Hypothalamus (tissue), 51 donors: ENCODE results near the gene EEF2.

ENCODE experiments used
- DNase-seq, 51 donors: peaks; one replicate each; lab custom pipeline; 2025; lab: John Stamatoyannopoulos, UW

EEF2 gene

DNA sequence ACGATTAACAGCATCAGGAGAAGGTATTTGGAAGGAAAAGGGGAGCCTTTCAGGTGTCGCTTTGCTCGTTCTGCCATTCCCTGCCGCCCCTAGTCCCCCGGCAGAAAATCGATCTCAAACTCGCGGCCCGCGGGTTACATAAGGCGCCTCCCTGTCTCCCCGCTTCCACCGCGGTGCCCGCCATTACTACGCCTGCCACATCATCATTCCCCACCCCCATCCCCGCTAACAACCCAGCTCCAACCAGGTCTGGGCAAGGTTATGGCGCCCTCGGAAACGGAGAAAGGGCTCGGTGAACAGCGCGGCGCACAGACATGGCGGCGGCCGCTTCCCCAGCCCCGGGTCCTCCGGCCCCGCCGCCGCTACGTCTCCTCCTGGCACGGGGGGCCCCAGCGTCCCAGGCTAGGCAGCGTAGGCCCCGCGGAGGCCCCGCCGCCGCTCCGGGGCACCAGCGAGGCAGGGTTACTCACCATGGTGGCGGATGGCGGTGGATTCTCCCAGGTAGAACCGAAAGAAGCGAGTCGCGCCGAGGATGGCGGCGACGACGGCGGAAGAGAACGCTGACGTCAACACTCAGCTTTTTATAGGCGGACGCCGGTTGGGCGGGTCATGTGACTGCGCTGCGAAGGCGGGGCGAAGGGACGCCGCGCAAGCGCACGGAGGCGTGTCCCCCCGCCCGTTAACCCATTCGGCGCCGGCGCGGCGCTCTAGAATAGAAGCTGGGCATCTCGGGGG, at the start of gene EEF2:
Gene EEF2 (minus strand): TSS at position 556 of the 735 bp plus-strand sequence. CDS start 83 bp downstream, at position 473.
- DNase-seq = peak; percentile 46 to 93 (median 81)

- peak in 45 of 51 donors; percentile 14 to 92 (median 76) for DNase-seq
Measured at GRCh38 chr19:4034048-4035017, 49.1 kb upstream of the EEF2 start.

DNA sequence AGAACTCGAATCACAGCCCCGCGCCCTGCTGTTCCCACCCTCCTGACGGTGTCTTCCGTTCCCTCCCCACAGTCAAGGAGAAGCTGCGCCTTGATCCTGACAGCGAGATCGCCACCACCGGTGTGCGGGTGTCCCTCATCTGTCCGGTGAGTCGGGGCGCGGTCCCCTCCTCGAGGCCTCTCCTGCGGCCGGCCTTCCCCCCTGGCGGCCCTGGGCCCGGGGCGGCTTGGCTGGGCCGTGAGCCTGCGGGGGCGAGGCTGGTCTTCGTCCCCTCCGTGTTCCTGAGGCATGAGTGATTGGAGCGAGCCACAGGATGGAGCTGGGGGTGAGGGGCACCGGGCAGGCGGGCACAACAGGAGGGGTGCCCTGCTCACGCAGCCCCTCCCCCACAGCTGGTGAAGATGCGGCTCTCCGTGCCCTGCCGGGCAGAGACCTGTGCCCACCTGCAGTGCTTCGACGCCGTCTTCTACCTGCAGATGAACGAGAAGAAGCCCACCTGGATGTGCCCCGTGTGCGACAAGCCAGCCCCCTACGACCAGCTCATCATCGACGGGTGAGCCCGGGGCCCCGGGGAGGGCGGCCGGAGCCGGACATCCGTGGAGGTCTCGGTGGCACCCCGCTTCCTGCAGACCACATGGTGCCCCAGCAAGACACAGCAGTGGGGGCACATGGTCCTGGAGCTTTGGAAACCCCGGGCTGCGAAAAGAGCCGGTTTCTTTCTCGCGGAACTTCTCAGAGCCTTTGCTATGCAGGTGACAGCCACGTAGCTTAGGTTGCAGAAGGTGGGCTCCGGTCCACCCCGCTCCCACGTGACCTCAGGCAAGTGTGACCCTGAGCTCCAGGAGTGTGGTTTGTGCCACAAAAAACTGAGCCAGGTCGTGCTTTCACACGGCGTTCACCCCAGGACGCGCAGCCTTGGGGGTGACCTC, 48.0 kb upstream of the EEF2 start:
- no peak for DNase-seq

- peak in 1 of 51 donors; percentile 14 for DNase-seq
Measured at GRCh38 chr19:4032436-4032835, 47.2 kb upstream of the EEF2 start.

DNA sequence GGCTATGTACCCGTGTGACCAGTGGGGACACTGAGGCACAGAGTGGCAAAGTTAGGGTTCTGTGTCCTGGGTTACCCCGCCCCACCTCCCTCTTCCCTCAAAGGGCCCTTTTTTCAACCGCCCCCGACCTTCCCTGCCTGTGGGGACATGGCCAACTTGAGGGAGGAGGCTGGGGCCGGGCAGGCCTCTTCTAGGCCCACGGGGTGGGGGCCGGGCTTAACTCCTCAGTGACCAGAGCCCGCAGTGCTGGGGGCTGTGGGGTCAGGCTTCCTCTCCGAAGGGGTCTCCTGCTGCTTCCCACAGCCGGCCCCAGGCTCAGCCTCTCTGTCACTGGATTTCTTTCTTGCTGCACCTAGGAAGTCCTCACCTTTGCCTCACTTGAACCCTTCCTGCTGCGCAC, 46.2 kb upstream of the EEF2 start:
- no peak for DNase-seq

GRCh38 chr19:4030981-4031380, 45.7 kb upstream of the EEF2 start:
- no peak for DNase-seq

- DNase-seq = no peak
Measured at GRCh38 chr19:4030552-4030951, 45.3 kb upstream of the EEF2 start.

DNA sequence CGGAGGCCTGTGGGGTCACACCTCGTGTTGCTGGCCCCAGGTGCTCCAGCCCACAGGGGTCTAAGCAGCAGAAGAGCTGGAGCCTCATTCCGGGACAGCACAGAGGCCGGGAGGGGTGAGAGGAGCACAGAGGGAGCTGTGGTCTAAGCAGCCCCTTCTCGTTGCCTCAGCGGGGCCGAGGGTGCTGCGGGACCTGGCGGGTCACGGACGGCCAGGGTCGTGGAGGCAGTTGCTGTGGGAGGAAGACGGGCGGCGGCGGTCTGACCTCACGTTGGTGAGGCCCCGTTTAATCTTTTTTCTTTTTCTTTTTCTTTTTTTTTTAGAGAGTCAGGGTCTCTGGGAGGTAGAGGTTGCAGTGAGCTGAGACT, 44.0 kb upstream of the EEF2 start:
- no peak for DNase-seq

DNA sequence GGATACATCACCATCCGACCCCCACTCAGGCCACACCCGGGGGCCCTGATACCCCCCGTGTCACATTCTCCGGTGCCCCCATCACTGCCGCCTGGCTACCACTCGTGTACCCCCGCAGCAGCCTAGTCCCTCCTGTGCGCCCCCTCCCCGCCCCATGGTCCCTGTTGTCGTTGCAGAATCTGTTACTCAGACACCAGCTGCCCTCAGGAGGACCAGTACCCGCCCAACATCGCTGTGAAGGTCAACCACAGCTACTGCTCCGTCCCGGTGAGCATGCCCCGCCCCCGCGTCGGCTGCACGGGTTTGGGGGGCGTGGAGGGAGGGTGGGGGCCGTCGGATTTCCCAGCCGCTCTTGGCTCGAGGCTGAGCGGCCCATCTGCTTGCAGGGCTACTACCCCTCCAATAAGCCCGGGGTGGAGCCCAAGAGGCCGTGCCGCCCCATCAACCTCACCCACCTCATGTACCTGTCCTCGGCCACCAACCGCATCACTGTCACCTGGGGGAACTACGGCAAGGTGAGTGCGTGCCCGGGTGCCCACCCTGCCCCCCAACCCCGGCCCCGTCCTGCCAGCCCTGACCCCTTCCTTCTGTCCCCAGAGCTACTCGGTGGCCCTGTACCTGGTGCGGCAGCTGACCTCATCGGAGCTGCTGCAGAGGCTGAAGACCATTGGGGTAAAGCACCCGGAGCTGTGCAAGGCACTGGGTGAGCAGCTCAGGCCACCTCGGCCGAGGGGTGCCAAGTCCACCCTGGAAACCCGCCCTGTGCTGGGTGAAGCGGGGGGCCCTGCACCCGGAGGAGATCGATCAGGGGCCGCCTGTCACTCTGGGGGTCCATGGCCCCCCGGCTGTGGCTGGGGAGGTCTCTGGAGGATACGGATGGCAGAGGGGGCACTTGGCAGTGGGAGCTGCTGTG, 43.3 kb upstream of the EEF2 start:
- no peak for DNase-seq

- DNase-seq = no peak
Measured at GRCh38 chr19:4027146-4027545, 41.9 kb upstream of the EEF2 start.

DNA sequence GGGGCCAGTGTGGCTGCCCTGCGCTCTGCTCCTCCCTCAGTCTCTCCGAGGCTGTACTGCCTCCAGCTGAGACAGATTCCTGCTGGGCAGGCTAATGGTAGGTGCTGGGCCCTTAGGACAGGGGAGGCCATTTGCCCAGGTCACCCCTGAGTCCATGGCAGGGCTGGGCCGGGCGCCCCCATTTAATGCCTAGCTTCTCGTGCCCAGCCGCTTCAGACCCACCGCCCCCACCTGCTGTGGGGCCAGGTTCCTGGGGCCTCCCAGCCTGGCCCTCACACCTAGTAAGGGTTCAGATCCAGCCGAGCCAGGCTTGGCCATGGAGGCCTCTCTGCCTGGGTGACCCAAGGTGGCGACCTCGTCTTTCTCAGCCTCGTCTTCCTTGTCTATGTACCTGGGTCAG, 40.1 kb upstream of the EEF2 start:
- DNase-seq = no peak

GRCh38 chr19:4023600-4024398, 38.5 kb upstream of the EEF2 start:
- DNase-seq = no peak

DNA sequence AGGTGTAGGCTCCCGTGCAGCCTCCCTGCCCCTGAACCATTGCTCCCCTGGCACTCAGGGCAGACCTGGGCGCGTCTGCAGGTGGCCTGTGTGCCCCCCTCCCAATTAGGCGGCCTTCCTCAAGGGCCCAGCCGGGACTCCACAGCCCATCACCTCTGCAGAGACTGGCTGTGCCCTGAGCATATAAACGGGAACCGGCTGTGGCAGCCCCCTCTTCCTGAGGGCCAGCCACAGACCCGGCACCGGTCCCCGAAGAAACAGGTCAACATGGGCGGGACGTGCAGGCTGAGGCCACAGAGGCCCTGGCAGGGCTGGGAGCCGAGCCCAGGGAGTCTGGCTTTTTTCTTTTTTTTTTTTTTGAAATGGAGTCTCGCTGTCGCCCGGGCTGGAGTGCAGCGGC, 34.3 kb upstream of the EEF2 start:
- DNase-seq = no peak

GRCh38 chr19:4018775-4019504, 33.7 kb upstream of the EEF2 start:
- DNase-seq = no peak

DNA sequence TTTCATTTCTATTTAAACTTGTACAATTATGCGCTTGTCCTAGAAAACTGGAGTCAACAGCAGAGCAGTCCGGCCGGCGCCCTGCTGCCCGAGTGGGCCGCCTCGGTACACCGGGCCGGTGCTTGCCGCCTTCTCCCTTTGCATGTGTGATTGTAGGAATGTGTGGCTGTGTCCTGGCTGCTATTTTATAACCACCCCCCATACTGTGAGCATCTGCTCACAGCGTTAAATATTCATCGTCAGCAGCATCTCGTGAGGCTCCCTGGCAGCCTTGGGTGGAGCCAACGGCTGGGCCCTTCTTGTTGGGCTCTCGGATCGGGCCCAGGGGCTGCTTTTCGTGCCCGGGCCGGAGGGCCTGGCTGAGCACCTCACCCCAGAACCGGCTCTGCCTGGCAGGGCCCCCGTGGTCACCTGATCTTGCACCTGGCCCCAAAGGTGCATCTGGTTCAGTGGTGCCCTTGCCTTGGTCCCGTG, 32.9 kb upstream of the EEF2 start:
- peak in 14 of 51 donors; percentile 6 to 60 (median 29) for DNase-seq

DNA sequence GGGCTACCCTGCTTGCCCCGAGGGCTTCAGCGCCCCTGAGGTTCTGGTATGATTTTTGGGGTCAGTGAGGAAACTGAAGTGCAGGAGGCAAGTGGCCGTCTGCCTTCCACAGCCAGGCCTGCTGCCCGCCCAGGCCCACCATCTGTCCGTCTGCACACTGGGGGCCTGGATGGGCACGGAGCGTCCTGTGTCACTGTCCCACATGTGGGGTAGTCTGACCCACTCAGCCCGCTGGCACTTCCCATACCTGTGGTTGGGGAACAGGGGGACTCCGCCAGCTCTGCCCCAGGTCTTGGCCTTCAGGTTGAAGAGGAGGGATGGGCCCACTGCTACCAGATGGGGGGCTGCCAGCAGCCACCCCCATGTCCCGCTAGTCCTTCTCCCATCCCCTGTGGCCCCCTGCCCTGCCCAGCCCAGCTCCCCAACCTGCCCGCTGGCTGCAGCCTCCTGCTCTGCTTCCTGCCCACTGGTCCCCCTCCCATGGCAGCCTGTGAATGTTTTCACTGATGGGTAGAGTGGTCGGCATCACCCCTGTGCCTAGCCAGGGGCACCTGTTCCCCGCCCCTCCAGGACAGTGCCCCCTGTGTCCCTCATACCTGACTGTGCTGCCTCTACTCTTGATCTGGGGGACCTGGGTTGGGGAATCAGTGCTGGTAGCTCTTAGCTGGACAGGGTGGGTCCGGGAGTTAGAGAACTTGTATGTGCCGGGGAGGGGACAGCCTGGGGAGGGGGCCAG, 31.8 kb upstream of the EEF2 start:
- peak in 3 of 51 donors; percentile 37 to 47 (median 46) for DNase-seq

DNA sequence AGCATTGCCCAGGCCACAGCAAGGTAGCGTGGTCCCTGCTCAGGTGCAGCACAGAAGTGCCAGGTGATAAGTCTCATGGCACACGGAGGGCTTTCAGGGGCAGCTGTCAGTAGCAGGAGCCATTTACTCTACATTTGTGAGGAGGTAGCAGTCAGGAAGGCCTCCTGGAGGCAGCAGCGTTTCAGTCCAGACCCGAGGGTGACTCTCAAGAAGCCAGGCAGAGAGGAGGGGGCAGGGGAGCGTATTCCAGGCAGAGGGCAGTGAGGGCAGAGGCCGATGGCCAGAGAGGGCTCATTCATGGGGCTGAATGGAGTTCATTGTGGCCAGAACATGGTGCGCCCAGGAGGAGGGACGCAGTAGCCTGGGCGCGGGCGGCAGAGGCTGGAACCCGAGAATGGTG, 31.2 kb upstream of the EEF2 start:
- peak in 41 of 51 donors; percentile 26 to 91 (median 73) for DNase-seq
